Keratinocyte (primary cell): Measurements from ENCODE around the gene PKP4.

Source experiments
- EZH2 ChIP-seq: IDR thresholded peaks from one replicate; pipeline ENCODE4 v1.6.1; 2012; ENCODE audit warnings: inconsistent platforms, mild to moderate bottlenecking, low read length, moderate library complexity
- TF ChIP-seq, protein P1 (sequence below), 3 experiments: IDR thresholded peaks in 1 of 3; conservative IDR thresholded peaks in 1 of 3; optimal IDR thresholded peaks in 1 of 3; 2 replicates in 2 of 3; 3 replicates in 1 of 3; pipeline versions ENCODE3 to v1.5.1; 2011; ENCODE audit warnings: low read length in 3 of 3, mild to moderate bottlenecking in 3 of 3, moderate library complexity in 2 of 3, control low read depth in 1 of 3, inconsistent platforms in 1 of 3; ENCODE audit not compliant: insufficient read depth in 2 of 3; ENCODE audit errors: extremely low read depth in 1 of 3

GRCh38 chr2:158634627-158635026 lies 177.9 kb downstream of the PKP4 start:
- TF ChIP-seq, protein P1, sequence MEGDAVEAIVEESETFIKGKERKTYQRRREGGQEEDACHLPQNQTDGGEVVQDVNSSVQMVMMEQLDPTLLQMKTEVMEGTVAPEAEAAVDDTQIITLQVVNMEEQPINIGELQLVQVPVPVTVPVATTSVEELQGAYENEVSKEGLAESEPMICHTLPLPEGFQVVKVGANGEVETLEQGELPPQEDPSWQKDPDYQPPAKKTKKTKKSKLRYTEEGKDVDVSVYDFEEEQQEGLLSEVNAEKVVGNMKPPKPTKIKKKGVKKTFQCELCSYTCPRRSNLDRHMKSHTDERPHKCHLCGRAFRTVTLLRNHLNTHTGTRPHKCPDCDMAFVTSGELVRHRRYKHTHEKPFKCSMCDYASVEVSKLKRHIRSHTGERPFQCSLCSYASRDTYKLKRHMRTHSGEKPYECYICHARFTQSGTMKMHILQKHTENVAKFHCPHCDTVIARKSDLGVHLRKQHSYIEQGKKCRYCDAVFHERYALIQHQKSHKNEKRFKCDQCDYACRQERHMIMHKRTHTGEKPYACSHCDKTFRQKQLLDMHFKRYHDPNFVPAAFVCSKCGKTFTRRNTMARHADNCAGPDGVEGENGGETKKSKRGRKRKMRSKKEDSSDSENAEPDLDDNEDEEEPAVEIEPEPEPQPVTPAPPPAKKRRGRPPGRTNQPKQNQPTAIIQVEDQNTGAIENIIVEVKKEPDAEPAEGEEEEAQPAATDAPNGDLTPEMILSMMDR (optimal IDR thresholded peaks at IDR 0.05 in 1 of 3, IDR thresholded peaks at IDR 0.05 in 1 of 3, conservative IDR thresholded peaks at IDR 0.05 in 1 of 3; ENCODE audit: extremely low read depth in 1 of 3, insufficient read depth in 2 of 3, low read length in 3 of 3): no peak
- no peak for TF ChIP-seq EZH2
